Caco-2 (cell line): Measurements from ENCODE around the gene MROH7. TPM values are rescaled to one million over a fixed set of nuclear protein-coding genes. Genes with fewer than 3 reads are reported as not detected.

Source experiments
- BruUV-seq: library from RNA; stranded (reverse); fragments of 400-500 nt; replicated peaks from 2 replicates; lab custom pipeline; 2021; lab: Mats Ljungman, UMichigan
- CTCF ChIA-PET: fragments of 300-600 bp; sonication (Branson Sonifier 250); formaldehyde crosslinking; loops from one replicate; lab custom pipeline; 2022; ENCODE audit warnings: antibody characterized with exemption; lab: Charles Lee
- POLR2A ChIA-PET: fragments of 300-600 bp; sonication (Branson Sonifier 250); formaldehyde crosslinking; loops from one replicate; lab custom pipeline; 2022; ENCODE audit warnings: antibody characterized with exemption; lab: Charles Lee
- DNase-seq, 2 experiments: peaks; one replicate each; pipeline versions ENCODE4 v3.0.0 to v3.0.0-alpha.2; 2020 to 2022
- H3K27me3 ChIP-seq: replicated peaks from 2 replicates; pipeline ENCODE4 v1.6.0; 2011; ENCODE audit warnings: low read length; ENCODE audit not compliant: control insufficient read depth, insufficient read depth
- H3K36me3 ChIP-seq: 2 replicates; pipeline ENCODE4 v1.5.1; 2011; ENCODE audit warnings: low read length; ENCODE audit not compliant: control insufficient read depth, insufficient read depth
- H3K4me1 ChIP-seq: fragments of 250-450 bp; sonication (Bioruptor Pico); 2 replicates; pipeline ENCODE4 v1.5.1; 2020; ENCODE audit warnings: mild to moderate bottlenecking
- H3K4me3 ChIP-seq: 2 replicates; pipeline ENCODE4 v1.5.1; 2011; ENCODE audit warnings: low read depth, mild to moderate bottlenecking, control low read depth, low read length
- H3K9me3 ChIP-seq: fragments of 250-450 bp; sonication (Bioruptor Pico); 2 replicates; pipeline ENCODE4 v1.5.1; 2020; ENCODE audit warnings: mild to moderate bottlenecking, moderate library complexity
- H3K27ac Mint-ChIP-seq: one replicate; pipeline ENCODE4 v1.8.0; 2022; ENCODE audit warnings: mixed read lengths; ENCODE audit not compliant: unreplicated experiment
- H3K27me3 Mint-ChIP-seq: one replicate; pipeline ENCODE4 v1.8.0; 2022; ENCODE audit warnings: mixed read lengths; ENCODE audit not compliant: insufficient read depth, unreplicated experiment
- H3K36me3 Mint-ChIP-seq: one replicate; pipeline ENCODE4 v1.8.0; 2022; ENCODE audit warnings: mild to moderate bottlenecking, mixed read lengths; ENCODE audit not compliant: insufficient read depth, unreplicated experiment
- H3K4me1 Mint-ChIP-seq: one replicate; pipeline ENCODE4 v1.8.0; 2022; ENCODE audit warnings: low read depth, mixed read lengths; ENCODE audit not compliant: unreplicated experiment
- H3K4me3 Mint-ChIP-seq: one replicate; pipeline ENCODE4 v1.8.0; 2022; ENCODE audit warnings: mild to moderate bottlenecking, moderate library complexity, mixed read lengths; ENCODE audit not compliant: unreplicated experiment
- H3K9me3 Mint-ChIP-seq: one replicate; pipeline ENCODE4 v1.8.0; 2022; ENCODE audit warnings: mixed read lengths; ENCODE audit not compliant: unreplicated experiment
- CTCF ChIP-seq, 2 experiments: fragments of 200-600 bp in 1 of 2; IDR thresholded peaks; 1 replicate in 1 of 2; 2 replicates in 1 of 2; pipeline versions ENCODE4 v1.5.1 to v1.8.0; 2011 to 2022; ENCODE audit warnings: antibody characterized with exemption in 1 of 2, control low read depth in 1 of 2, inconsistent platforms in 1 of 2, low read depth in 1 of 2, low read length in 1 of 2, mild to moderate bottlenecking in 1 of 2, moderate library complexity in 1 of 2; ENCODE audit not compliant: insufficient read depth in 1 of 2, severe bottlenecking in 1 of 2, unreplicated experiment in 1 of 2
- intact Hi-C: fragments of 100-400 bp; cut with micrococcal nuclease; formaldehyde crosslinking; loops from one replicate; pipeline ENCODE4 v1.10.0; 2022; ENCODE audit not compliant: unreplicated experiment
- total RNA-seq: library from RNA; stranded (reverse); gene quantifications from 2 replicates; pipeline ENCODE4 v1.2.3, GENCODE V29; 2022

Gene MROH7
- total RNA-seq, 1 experiment from 2014 or later, result not detected

DNA sequence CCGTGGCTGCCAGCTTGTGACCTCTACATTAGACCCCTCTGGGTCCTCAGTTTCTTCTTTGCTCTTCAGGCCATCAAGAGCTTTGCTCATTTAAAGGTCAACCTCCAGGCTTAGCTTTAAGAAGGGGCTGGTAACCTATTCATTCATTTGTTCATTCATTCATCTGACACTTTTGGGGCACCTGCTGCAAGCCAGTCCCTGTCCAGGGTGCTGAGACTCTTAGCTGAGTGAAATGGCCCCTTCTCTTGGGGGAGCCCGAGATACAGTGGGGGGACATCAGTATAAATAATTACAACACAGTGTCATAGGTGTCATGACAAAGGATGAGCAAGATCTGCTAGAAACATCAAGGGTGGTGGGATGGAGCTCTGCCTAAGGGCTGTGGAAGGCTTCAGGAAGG lies 63.6 kb downstream of the MROH7 start:
- ChIA-PET CTCF (interaction anchor here (0.7 kb wide), 1 partner anchor 330 kb away, joined by 4 read pairs; no protein-coding TSS in a partner anchor), POLR2A (no interaction called here)
- H3K36me3 Mint-ChIP-seq, result no peaks in the 10 kb centered on the region
- H3K4me3 Mint-ChIP-seq, result no peak overlapping the region
- Histone ChIP-seq H3K9me3 (no peaks in the 10 kb centered on the region), H3K27me3 (no peaks in the 10 kb centered on the region), H3K4me1 (no peaks in the 10 kb centered on the region), H3K36me3 (no peaks in the 10 kb centered on the region), H3K4me3 (no peak overlapping the region)
- no peak overlapping the region for H3K27ac Mint-ChIP-seq
- H3K9me3 Mint-ChIP-seq, result no peaks in the 10 kb centered on the region
- no TSS peak for BruUV-seq
- no peak for TF ChIP-seq CTCF (IDR thresholded peaks at IDR 0.05; ENCODE audit: insufficient read depth in 1 of 2, low read depth in 1 of 2, low read length in 1 of 2, severe bottlenecking in 1 of 2, unreplicated experiment in 1 of 2)
- DNase-seq, result no peak
- intact Hi-C loops, result no loop called here
- H3K27me3 Mint-ChIP-seq, result peaks cover 8% of the 10 kb centered on the region
- H3K4me1 Mint-ChIP-seq, result no peaks in the 10 kb centered on the region

DNA sequence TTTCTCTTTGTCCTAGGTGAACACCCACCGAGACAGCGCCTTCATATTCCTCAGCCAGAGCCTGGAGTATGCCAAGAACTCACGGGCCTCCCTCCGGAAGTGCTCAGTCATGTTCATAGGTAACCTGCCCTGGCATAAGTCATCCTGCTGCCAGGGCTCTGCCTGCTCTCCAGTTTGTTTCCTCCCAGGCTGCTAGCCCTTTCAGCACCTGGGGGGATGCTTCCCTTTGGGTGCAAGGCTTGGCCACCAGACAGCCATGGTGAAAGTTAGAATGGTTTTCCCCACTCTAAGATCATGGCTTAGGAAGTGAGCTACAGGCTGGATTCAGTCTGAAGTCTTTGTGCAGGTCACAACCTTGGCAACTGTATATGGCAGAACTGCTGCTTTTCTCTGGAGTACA lies 64.8 kb downstream of the MROH7 start:
- H3K36me3 Mint-ChIP-seq, result no peaks in the 10 kb centered on the region
- no peak for DNase-seq
- H3K9me3 Mint-ChIP-seq, result no peaks in the 10 kb centered on the region
- peaks cover 8% of the 10 kb centered on the region for H3K27me3 Mint-ChIP-seq
- Histone ChIP-seq H3K27me3 (no peaks in the 10 kb centered on the region), H3K36me3 (no peaks in the 10 kb centered on the region), H3K9me3 (no peaks in the 10 kb centered on the region), H3K4me3 (no peak overlapping the region), H3K4me1 (no peaks in the 10 kb centered on the region)
- ChIA-PET POLR2A (no interaction called here), CTCF (no interaction called here)
- BruUV-seq, result no TSS peak
- H3K4me1 Mint-ChIP-seq, result no peaks in the 10 kb centered on the region
- TF ChIP-seq CTCF (IDR thresholded peaks at IDR 0.05; ENCODE audit: insufficient read depth in 1 of 2, low read depth in 1 of 2, low read length in 1 of 2, severe bottlenecking in 1 of 2, unreplicated experiment in 1 of 2), result no peak
- intact Hi-C loops, result no loop called here
- H3K27ac Mint-ChIP-seq, result no peak overlapping the region
- no peak overlapping the region for H3K4me3 Mint-ChIP-seq

GRCh38 chr1:54708385-54708784 lies 66.8 kb downstream of the MROH7 start:
- Mint-ChIP-seq H3K27me3 (peaks cover 8% of the 10 kb centered on the region), H3K27ac (no peak overlapping the region), H3K4me1 (no peaks in the 10 kb centered on the region), H3K36me3 (peaks cover 5% of the 10 kb centered on the region), H3K4me3 (no peak overlapping the region), H3K9me3 (no peaks in the 10 kb centered on the region)
- no peaks in the 10 kb centered on the region for H3K27me3 ChIP-seq
- H3K36me3 ChIP-seq, result no peaks in the 10 kb centered on the region
- H3K9me3 ChIP-seq, result no peaks in the 10 kb centered on the region
- H3K4me1 ChIP-seq, result no peaks in the 10 kb centered on the region
- POLR2A ChIA-PET, result no interaction called here
- no peak for TF ChIP-seq CTCF (IDR thresholded peaks at IDR 0.05; ENCODE audit: insufficient read depth in 1 of 2, low read depth in 1 of 2, low read length in 1 of 2, severe bottlenecking in 1 of 2, unreplicated experiment in 1 of 2)
- DNase-seq, result no peak
- BruUV-seq, result no TSS peak
- no peak overlapping the region for H3K4me3 ChIP-seq
- CTCF ChIA-PET, result no interaction called here
- intact Hi-C loops, result no loop called here
